Duodenal mucosa (tissue), 2 donors: Measurements from ENCODE around the gene NPAS4.
"Not testable (repeated sequence)": the region's sequence is repeated elsewhere in the genome, so short reads cannot be mapped to it uniquely, and the experiment has no call there.

Experiments used
- H3K27ac ChIP-seq: one replicate; pipeline ENCODE4 v1.7.0; 2013; ENCODE audit warnings: low read depth, low read length
- H3K27me3 ChIP-seq, 2 donors: one replicate each; pipeline ENCODE4 v1.7.0; 2013; ENCODE audit warnings: low read length in 2 of 2, control low read depth in 1 of 2; ENCODE audit not compliant: insufficient read depth in 2 of 2, control insufficient read depth in 1 of 2
- H3K36me3 ChIP-seq, 2 donors: one replicate each; pipeline ENCODE4 v1.7.0; 2013; ENCODE audit warnings: low read length in 2 of 2, control low read depth in 1 of 2; ENCODE audit not compliant: insufficient read depth in 2 of 2, control insufficient read depth in 1 of 2
- H3K4me1 ChIP-seq, 2 donors: one replicate each; pipeline ENCODE4 v1.7.0; 2013; ENCODE audit warnings: low read length in 2 of 2, control low read depth in 1 of 2; ENCODE audit not compliant: insufficient read depth in 2 of 2, control insufficient read depth in 1 of 2
- H3K4me3 ChIP-seq, 2 donors: one replicate each; pipeline ENCODE4 v1.7.0; 2013; ENCODE audit warnings: low read length in 2 of 2, low read depth in 1 of 2
- H3K9ac ChIP-seq, 2 donors: one replicate each; pipeline ENCODE4 v1.7.0; 2013; ENCODE audit warnings: low read length in 2 of 2, low read depth in 1 of 2
- H3K9me3 ChIP-seq, 2 donors: one replicate each; pipeline ENCODE4 v1.7.0; 2013; ENCODE audit warnings: low read length in 2 of 2, control low read depth in 1 of 2; ENCODE audit not compliant: control insufficient read depth in 1 of 2

NPAS4 gene

DNA sequence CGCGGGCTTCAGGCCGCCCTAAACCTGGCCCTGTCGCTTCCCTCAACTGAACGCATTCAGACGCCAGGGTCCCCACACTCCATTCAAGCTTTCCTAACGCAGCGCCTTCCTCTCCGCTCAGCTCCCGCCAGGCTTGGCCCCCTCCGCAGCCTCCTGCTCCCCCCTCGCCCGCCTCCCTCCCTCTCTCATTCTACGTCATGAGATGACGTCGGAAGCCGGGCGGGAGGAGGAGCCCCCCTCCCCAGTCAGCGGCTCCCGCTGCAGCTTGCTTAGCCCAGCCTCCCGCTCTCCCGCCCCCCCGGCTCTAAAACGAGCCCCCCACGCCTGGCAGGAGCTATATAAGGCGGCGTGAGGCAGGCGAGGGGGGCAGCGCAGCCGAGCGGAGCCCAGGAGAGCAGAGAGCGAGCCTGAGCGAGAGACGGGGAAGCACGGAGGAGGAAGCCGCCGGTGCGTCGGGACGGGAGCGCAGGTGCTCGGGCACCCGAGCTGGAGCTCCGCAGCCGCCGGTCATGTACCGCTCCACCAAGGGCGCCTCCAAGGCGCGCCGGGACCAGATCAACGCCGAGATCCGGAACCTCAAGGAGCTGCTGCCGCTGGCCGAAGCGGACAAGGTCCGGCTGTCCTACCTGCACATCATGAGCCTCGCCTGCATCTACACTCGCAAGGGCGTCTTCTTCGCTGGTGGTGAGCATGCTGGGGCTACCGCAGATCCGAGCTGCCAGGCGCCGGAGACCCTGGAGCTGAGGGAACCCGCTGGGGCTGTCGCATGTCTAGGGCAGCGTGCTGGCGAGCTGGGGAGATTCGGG lies at the start of gene NPAS4:
Gene NPAS4, plus strand, starts transcription at position 365 of the 806 bp plus-strand sequence. Its CDS starts 145 bp downstream, at position 510.
- H3K36me3 ChIP-seq, result no peaks in the 10 kb centered on the region
- no peak within 1 kb of the TSS for H3K4me3 ChIP-seq
- no peak within 1 kb of the TSS for H3K9ac ChIP-seq
- H3K27ac ChIP-seq, result no peak within 1 kb of the TSS
- no peaks in the 10 kb centered on the region for H3K9me3 ChIP-seq
- H3K27me3 ChIP-seq, result peaks cover 7 to 21% of the 10 kb centered on the region in 2 donors
- H3K4me1 ChIP-seq, result no peaks in the 10 kb centered on the region

GRCh38 chr11:66371627-66372415 lies 49.0 kb upstream of the NPAS4 start, which contains the start of gene SLC29A2:
TSS of gene SLC29A2 (minus strand) at chr11:66371760. CDS start at chr11:66371591, 169 bp downstream.
- Histone ChIP-seq H3K36me3 (peaks cover 3 to 19% of the 10 kb centered on the region in 2 donors), H3K9me3 (no peaks in the 10 kb centered on the region), H3K27me3 (no peaks in the 10 kb centered on the region), H3K4me1 (peaks cover 12 to 17% of the 10 kb centered on the region in 2 donors), H3K4me3 (peak within 1 kb of the TSS; percentile 68 to 70), H3K27ac (peak within 1 kb of the TSS; percentile 50), H3K9ac (peak within 1 kb of the TSS; percentile 60 to 73)

GRCh38 chr11:66373265-66373664 lies 47.6 kb upstream of the NPAS4 start:
- Histone ChIP-seq H3K4me1 (peaks cover 12 to 17% of the 10 kb centered on the region in 2 donors), H3K4me3 (no peak overlapping the region), H3K9me3 (no peaks in the 10 kb centered on the region), H3K9ac (no peak overlapping the region), H3K36me3 (peaks cover 0 to 8% of the 10 kb centered on the region in 2 donors), H3K27me3 (no peaks in the 10 kb centered on the region), H3K27ac (no peak overlapping the region)

DNA sequence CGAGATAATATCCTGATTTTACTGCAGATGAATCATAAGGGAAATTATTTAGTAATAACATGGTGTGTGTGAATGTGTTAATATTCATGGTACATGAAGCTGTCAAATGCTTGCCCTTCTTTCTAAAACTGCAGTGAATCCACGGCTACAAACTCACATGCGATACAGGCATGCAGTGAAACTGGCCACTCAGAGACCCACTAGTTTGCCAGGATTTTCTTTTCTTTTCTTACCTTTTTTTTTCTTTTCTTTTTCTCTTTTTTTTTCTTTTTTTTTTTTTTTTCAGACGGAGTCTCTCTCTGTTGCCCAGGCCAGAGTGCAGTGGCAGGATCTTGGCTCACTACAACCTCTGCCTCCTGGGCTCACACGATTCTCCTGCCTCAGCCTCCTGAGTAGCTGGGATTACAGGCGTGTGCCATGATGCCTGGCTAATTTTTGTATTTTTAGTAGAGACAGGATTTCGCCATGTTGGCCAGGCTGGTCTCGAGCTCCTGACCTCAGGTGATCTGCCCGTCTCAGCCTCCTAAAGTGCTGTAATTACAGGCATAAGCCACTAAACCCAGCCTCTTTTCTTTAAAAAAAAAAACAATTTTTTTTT lies 47.0 kb upstream of the NPAS4 start:
- H3K4me3 ChIP-seq, H3K9me3 ChIP-seq, H3K9ac ChIP-seq, H3K27ac ChIP-seq, H3K27me3 ChIP-seq, H3K36me3 ChIP-seq: not testable (repeated sequence)
- peaks cover 12 to 17% of the 10 kb centered on the region in 2 donors for H3K4me1 ChIP-seq

DNA sequence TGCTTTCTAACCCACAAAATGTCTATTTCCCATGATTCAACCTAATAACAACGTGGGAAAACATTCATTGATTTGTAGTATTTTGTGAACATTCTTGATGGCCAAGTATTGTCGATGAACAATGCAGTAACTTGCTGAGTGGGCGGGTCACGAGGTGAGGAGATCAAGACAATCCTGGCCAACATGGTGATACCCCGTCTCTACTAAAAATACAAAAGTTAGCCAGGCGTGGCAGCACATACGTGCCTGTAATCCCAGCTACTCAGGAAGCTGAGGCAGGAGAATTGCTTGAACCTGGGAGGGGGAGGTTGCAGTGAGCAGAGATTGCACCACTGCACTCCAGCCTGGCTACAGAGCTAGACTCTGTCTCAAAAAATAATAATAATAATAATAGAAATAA lies 40.6 kb upstream of the NPAS4 start:
- not testable (repeated sequence) for H3K9me3 ChIP-seq, H3K36me3 ChIP-seq, H3K9ac ChIP-seq, H3K27ac ChIP-seq, H3K27me3 ChIP-seq, H3K4me3 ChIP-seq, H3K4me1 ChIP-seq

GRCh38 chr11:66384316-66384715 lies 36.5 kb upstream of the NPAS4 start:
- not testable (repeated sequence) for H3K27me3 ChIP-seq, H3K27ac ChIP-seq, H3K4me1 ChIP-seq, H3K4me3 ChIP-seq, H3K9ac ChIP-seq, H3K36me3 ChIP-seq, H3K9me3 ChIP-seq

- Histone ChIP-seq H3K4me1 (peaks cover 0 to 7% of the 10 kb centered on the region in 2 donors), H3K36me3 (no peaks in the 10 kb centered on the region), H3K27me3 (no peaks in the 10 kb centered on the region), H3K9me3 (no peaks in the 10 kb centered on the region), H3K27ac (no peak overlapping the region), H3K9ac (peak overlapping the region in 1 of 2 donors; percentile 57), H3K4me3 (peak overlapping the region; percentile 45 to 46)
These were observed 34.4 kb upstream of the NPAS4 start for GRCh38 chr11:66386171-66387069.

- no peaks in the 10 kb centered on the region for H3K36me3 ChIP-seq
- no peak overlapping the region for H3K9ac ChIP-seq
- H3K27me3 ChIP-seq, result no peaks in the 10 kb centered on the region
- H3K4me1 ChIP-seq, result peaks cover 0 to 7% of the 10 kb centered on the region in 2 donors
- no peaks in the 10 kb centered on the region for H3K9me3 ChIP-seq
- no peak overlapping the region for H3K27ac ChIP-seq
- H3K4me3 ChIP-seq, result no peak overlapping the region
These were observed 32.0 kb upstream of the NPAS4 start for GRCh38 chr11:66388780-66389386.

- no peaks in the 10 kb centered on the region for H3K36me3 ChIP-seq
- no peaks in the 10 kb centered on the region for H3K9me3 ChIP-seq
- no peaks in the 10 kb centered on the region for H3K27me3 ChIP-seq
- H3K27ac ChIP-seq, result no peak overlapping the region
- no peak overlapping the region for H3K4me3 ChIP-seq
- H3K4me1 ChIP-seq, result peaks cover 0 to 4% of the 10 kb centered on the region in 2 donors
- H3K9ac ChIP-seq, result no peak overlapping the region
These were observed 29.5 kb upstream of the NPAS4 start for GRCh38 chr11:66391322-66391721.
